IPS-18a (cell line): ENCODE results near the gene TTC28.
A peak's percentile ranks its signal among the peaks of the same experiment; 100 is the strongest.

Experiments
- H3K27ac ChIP-seq: one replicate; pipeline ENCODE4 v1.5.1; 2013; ENCODE audit warnings: low read length
- H3K27me3 ChIP-seq: one replicate; pipeline ENCODE4 v1.6.1; 2013; ENCODE audit warnings: mild to moderate bottlenecking, low read length; ENCODE audit not compliant: control insufficient read depth, insufficient read depth
- H3K36me3 ChIP-seq: one replicate; pipeline ENCODE4 v1.6.1; 2013; ENCODE audit warnings: low read depth, low read length; ENCODE audit not compliant: control insufficient read depth
- H3K4me1 ChIP-seq: one replicate; pipeline ENCODE4 v1.6.1; 2013; ENCODE audit warnings: low read depth, low read length; ENCODE audit not compliant: control insufficient read depth
- H3K4me3 ChIP-seq: one replicate; pipeline ENCODE4 v1.5.1; 2013; ENCODE audit warnings: low read length
- H3K9ac ChIP-seq: one replicate; pipeline ENCODE4 v1.6.1; 2013; ENCODE audit warnings: mild to moderate bottlenecking, low read length, moderate library complexity
- H3K9me3 ChIP-seq: one replicate; pipeline ENCODE4 v1.6.1; 2013; ENCODE audit warnings: low read depth, low read length; ENCODE audit not compliant: control insufficient read depth

TTC28 gene

GRCh38 chr22:28129319-28129962 is 550.2 kb downstream of the TTC28 start:
- H3K27me3 ChIP-seq = no peaks in the 10 kb centered on the region
- H3K27ac ChIP-seq = peak overlapping the region; percentile 33
- peak overlapping the region; percentile 18 for H3K4me3 ChIP-seq

GRCh38 chr22:28128827-28129226 is 550.8 kb downstream of the TTC28 start:
- Histone ChIP-seq H3K4me1 (peaks cover 20% of the 10 kb centered on the region), H3K27ac (peak overlapping the region; percentile 3), H3K4me3 (no peak overlapping the region), H3K9ac (no peak overlapping the region), H3K27me3 (no peaks in the 10 kb centered on the region), H3K9me3 (no peaks in the 10 kb centered on the region), H3K36me3 (no peaks in the 10 kb centered on the region)

More at GRCh38 chr22:28129319-28129962, 550.2 kb downstream of the TTC28 start:
- H3K4me1 ChIP-seq = peaks cover 20% of the 10 kb centered on the region
- H3K9ac ChIP-seq = no peak overlapping the region
- H3K9me3 ChIP-seq = no peaks in the 10 kb centered on the region
- no peaks in the 10 kb centered on the region for H3K36me3 ChIP-seq

GRCh38 chr22:28125799-28126198 is 553.8 kb downstream of the TTC28 start:
- no peak overlapping the region for H3K9ac ChIP-seq
- H3K36me3 ChIP-seq = no peaks in the 10 kb centered on the region
- peaks cover 26% of the 10 kb centered on the region for H3K4me1 ChIP-seq
- no peak overlapping the region for H3K4me3 ChIP-seq
- no peaks in the 10 kb centered on the region for H3K9me3 ChIP-seq
- H3K27ac ChIP-seq = no peak overlapping the region
- no peaks in the 10 kb centered on the region for H3K27me3 ChIP-seq

GRCh38 chr22:28123989-28124766 is 555.5 kb downstream of the TTC28 start:
- Histone ChIP-seq H3K27me3 (no peaks in the 10 kb centered on the region), H3K9ac (no peak overlapping the region), H3K4me3 (no peak overlapping the region), H3K9me3 (no peaks in the 10 kb centered on the region), H3K4me1 (peaks cover 12% of the 10 kb centered on the region), H3K27ac (no peak overlapping the region), H3K36me3 (no peaks in the 10 kb centered on the region)

GRCh38 chr22:28120691-28121592 is 558.7 kb downstream of the TTC28 start:
- Histone ChIP-seq H3K27me3 (no peaks in the 10 kb centered on the region), H3K4me3 (no peak overlapping the region), H3K4me1 (peaks cover 6% of the 10 kb centered on the region), H3K9me3 (no peaks in the 10 kb centered on the region), H3K27ac (no peak overlapping the region), H3K36me3 (no peaks in the 10 kb centered on the region), H3K9ac (no peak overlapping the region)

GRCh38 chr22:28118957-28119631 is 560.5 kb downstream of the TTC28 start:
- Histone ChIP-seq H3K9me3 (no peaks in the 10 kb centered on the region), H3K27ac (no peak overlapping the region), H3K27me3 (no peaks in the 10 kb centered on the region), H3K9ac (no peak overlapping the region), H3K4me1 (peaks cover 6% of the 10 kb centered on the region), H3K4me3 (no peak overlapping the region), H3K36me3 (no peaks in the 10 kb centered on the region)

- no peak overlapping the region for H3K27ac ChIP-seq
- no peak overlapping the region for H3K4me3 ChIP-seq
- H3K9me3 ChIP-seq = no peaks in the 10 kb centered on the region
- no peaks in the 10 kb centered on the region for H3K36me3 ChIP-seq
- no peak overlapping the region for H3K9ac ChIP-seq
- no peaks in the 10 kb centered on the region for H3K27me3 ChIP-seq
- H3K4me1 ChIP-seq = peaks cover 23% of the 10 kb centered on the region
These were observed 563.4 kb downstream of the TTC28 start for GRCh38 chr22:28116219-28116673.

- no peaks in the 10 kb centered on the region for H3K9me3 ChIP-seq
- H3K27me3 ChIP-seq = no peaks in the 10 kb centered on the region
- no peaks in the 10 kb centered on the region for H3K36me3 ChIP-seq
- no peak overlapping the region for H3K9ac ChIP-seq
- H3K4me3 ChIP-seq = no peak overlapping the region
- peaks cover 23% of the 10 kb centered on the region for H3K4me1 ChIP-seq
- no peak overlapping the region for H3K27ac ChIP-seq
These were observed 564.2 kb downstream of the TTC28 start for GRCh38 chr22:28115426-28115825.

GRCh38 chr22:28112548-28113043 is 567.0 kb downstream of the TTC28 start:
- Histone ChIP-seq H3K9ac (no peak overlapping the region), H3K27ac (no peak overlapping the region), H3K27me3 (no peaks in the 10 kb centered on the region), H3K9me3 (no peaks in the 10 kb centered on the region), H3K36me3 (no peaks in the 10 kb centered on the region), H3K4me3 (no peak overlapping the region), H3K4me1 (peaks cover 31% of the 10 kb centered on the region)

GRCh38 chr22:28112190-28112544 is 567.5 kb downstream of the TTC28 start:
- Histone ChIP-seq H3K27me3 (no peaks in the 10 kb centered on the region), H3K27ac (no peak overlapping the region), H3K4me3 (no peak overlapping the region), H3K9ac (no peak overlapping the region), H3K9me3 (no peaks in the 10 kb centered on the region), H3K36me3 (no peaks in the 10 kb centered on the region), H3K4me1 (peaks cover 31% of the 10 kb centered on the region)
